Spinal cord (tissue), 10 donors: ENCODE results near the gene TRIM47. TPM values are rescaled to one million over a fixed set of nuclear protein-coding genes. Genes with fewer than 3 reads are reported as not detected.
"Not testable (repeated sequence)": the region's sequence is repeated elsewhere in the genome, so short reads cannot be mapped to it uniquely, and the experiment has no call there.

Experiments
- DNase-seq, 6 donors: peaks; one replicate each; pipeline versions ENCODE4 v3.0.0 to v3.0.0-alpha.2; 2013 to 2015; ENCODE audit warnings: low spot score in 6 of 6, low read depth in 4 of 6
- H3K27ac ChIP-seq: one replicate; pipeline ENCODE4 v1.5.1; 2013; ENCODE audit warnings: low read depth, low read length, control low read depth
- H3K27me3 ChIP-seq: one replicate; pipeline ENCODE4 v1.6.1; 2013; ENCODE audit warnings: low read length; ENCODE audit not compliant: control insufficient read depth, insufficient read depth
- H3K36me3 ChIP-seq: one replicate; pipeline ENCODE4 v1.6.1; 2013; ENCODE audit warnings: low read length; ENCODE audit not compliant: control insufficient read depth, insufficient read depth
- H3K4me1 ChIP-seq: one replicate; pipeline ENCODE4 v1.6.1; 2013; ENCODE audit warnings: low read length; ENCODE audit not compliant: control insufficient read depth, insufficient read depth
- H3K4me3 ChIP-seq: one replicate; pipeline ENCODE4 v1.5.1; 2013; ENCODE audit warnings: low read depth, low read length, control low read depth
- H3K9me3 ChIP-seq: one replicate; pipeline ENCODE4 v1.6.1; 2013; ENCODE audit warnings: low read length; ENCODE audit not compliant: control insufficient read depth, insufficient read depth
- WGBS: methylation state at CpG from one replicate; pipeline ENCODE4 v1.1.5; 2013; ENCODE audit warnings: missing lambda C conversion rate; ENCODE audit not compliant: insufficient coverage; 5-methylcytosine and 5-hydroxymethylcytosine counted together
- polyA plus RNA-seq, 2 donors: library from polyadenylated mRNA; unstranded; fragments of 120-200 nt; gene quantifications; one replicate each; pipeline ENCODE4 v1.2.1, GENCODE V29; 2013; ENCODE audit not compliant: insufficient read length in 2 of 2
- total RNA-seq, 2 donors: library from RNA; depleted of rRNA in 1 of 2; stranded (reverse); fragments of 120-200 nt in 1 of 2; fragments of >200 nt in 1 of 2; gene quantifications; one replicate each; pipeline versions ENCODE4 v1.2.3 to v1.2.4, GENCODE V29; 2013 to 2014
- donor health status: healthy.

The TRIM47 gene
- total and polyA plus RNA-seq, 4 donors, result 31.3 to 53.6 (median 45.0) TPM

- Histone ChIP-seq H3K27me3 (no peaks in the 10 kb centered on the region), H3K36me3 (peaks cover 70% of the 10 kb centered on the region), H3K27ac (no peak overlapping the region), H3K9me3 (no peaks in the 10 kb centered on the region), H3K4me1 (peaks cover 53% of the 10 kb centered on the region), H3K4me3 (no peak overlapping the region)
- DNase-seq, result no peak
- WGBS, result 87% methylated on average over 15 of the region's 18 CpGs
Observed at GRCh38 chr17:75893305-75894048, 15.1 kb upstream of the TRIM47 start.

GRCh38 chr17:75892556-75893224 lies 14.3 kb upstream of the TRIM47 start:
- Histone ChIP-seq H3K27ac (no peak overlapping the region), H3K4me1 (peaks cover 49% of the 10 kb centered on the region), H3K36me3 (peaks cover 65% of the 10 kb centered on the region)

GRCh38 chr17:75891605-75892555 lies 13.5 kb upstream of the TRIM47 start:
- no peak for DNase-seq

More at GRCh38 chr17:75892556-75893224, 14.3 kb upstream of the TRIM47 start:
- Histone ChIP-seq H3K27me3 (no peaks in the 10 kb centered on the region), H3K4me3 (no peak overlapping the region), H3K9me3 (no peaks in the 10 kb centered on the region)
- 96% methylated on average over 16 of the region's 16 CpGs for WGBS
- DNase-seq, result no peak

GRCh38 chr17:75891022-75891604 lies 12.7 kb upstream of the TRIM47 start:
- Histone ChIP-seq H3K27ac (no peak overlapping the region), H3K4me3 (no peak overlapping the region), H3K9me3 (no peaks in the 10 kb centered on the region), H3K4me1 (peaks cover 40% of the 10 kb centered on the region), H3K36me3 (peaks cover 59% of the 10 kb centered on the region), H3K27me3 (no peaks in the 10 kb centered on the region)
- DNase-seq, result no peak
- WGBS, result 90% methylated on average over 31 of the region's 31 CpGs

More at GRCh38 chr17:75891605-75892555, 13.5 kb upstream of the TRIM47 start:
- Histone ChIP-seq H3K9me3 (no peaks in the 10 kb centered on the region), H3K36me3 (peaks cover 59% of the 10 kb centered on the region), H3K27me3 (no peaks in the 10 kb centered on the region), H3K27ac (no peak overlapping the region), H3K4me3 (no peak overlapping the region), H3K4me1 (peaks cover 41% of the 10 kb centered on the region)
- WGBS, result 84% methylated on average over 24 of the region's 32 CpGs

GRCh38 chr17:75889454-75889853 lies 11.1 kb upstream of the TRIM47 start:
- no peak overlapping the region for H3K27ac ChIP-seq

GRCh38 chr17:75888484-75888883 lies 10.1 kb upstream of the TRIM47 start:
- H3K9me3 ChIP-seq, result no peaks in the 10 kb centered on the region
- H3K27ac ChIP-seq, result no peak overlapping the region
- WGBS, result 100% methylated on average over 1 of the region's 6 CpGs
- H3K4me3 ChIP-seq, result no peak overlapping the region
- no peaks in the 10 kb centered on the region for H3K27me3 ChIP-seq
- H3K4me1 ChIP-seq, result peaks cover 15% of the 10 kb centered on the region
- DNase-seq, result no peak
- peaks cover 44% of the 10 kb centered on the region for H3K36me3 ChIP-seq

More at GRCh38 chr17:75889454-75889853, 11.1 kb upstream of the TRIM47 start:
- Histone ChIP-seq H3K9me3 (no peaks in the 10 kb centered on the region), H3K4me3 (no peak overlapping the region), H3K4me1 (peaks cover 23% of the 10 kb centered on the region), H3K36me3 (peaks cover 51% of the 10 kb centered on the region), H3K27me3 (no peaks in the 10 kb centered on the region)
- no peak for DNase-seq
- 51% methylated on average over 2 of the region's 6 CpGs for WGBS

- WGBS, result 86% methylated on average over 4 of the region's 9 CpGs
- H3K9me3 ChIP-seq, H3K27me3 ChIP-seq, H3K4me3 ChIP-seq, DNase-seq, H3K4me1 ChIP-seq, H3K27ac ChIP-seq: not testable (repeated sequence)
- H3K36me3 ChIP-seq, result peaks cover 19% of the 10 kb centered on the region
Observed at GRCh38 chr17:75885860-75886259, 7.5 kb upstream of the TRIM47 start.

GRCh38 chr17:75885431-75885830 lies 7.0 kb upstream of the TRIM47 start:
- no peaks in the 10 kb centered on the region for H3K9me3 ChIP-seq
- 78% methylated on average over 2 of the region's 8 CpGs for WGBS

More at GRCh38 chr17:75885431-75885830, 7.0 kb upstream of the TRIM47 start:
- Histone ChIP-seq H3K4me1 (no peaks in the 10 kb centered on the region), H3K27me3 (no peaks in the 10 kb centered on the region), H3K27ac (no peak overlapping the region), H3K4me3 (no peak overlapping the region), H3K36me3 (peaks cover 14% of the 10 kb centered on the region)
- no peak for DNase-seq
